ENCODE data around the gene DEFB132.

- TF ChIP-seq RFX5 (IDR thresholded peaks at IDR 0.05; ENCODE audit: low read depth, low read length) (no peak), CTCF (conservative IDR thresholded peaks at IDR 0.05; ENCODE audit: low read depth, low read length) (no peak), SMC3 (IDR thresholded peaks at IDR 0.05; ENCODE audit: low read depth, low read length) (no peak), RCOR1 (IDR thresholded peaks at IDR 0.05; ENCODE audit: insufficient replicate concordance, low read length) (no peak), MXI1 (IDR thresholded peaks at IDR 0.05; ENCODE audit: borderline replicate concordance, low read depth, low read length) (no peak), CHD1 (IDR thresholded peaks at IDR 0.05; ENCODE audit: low read depth, low read length) (no peak), POLR2A (IDR thresholded peaks at IDR 0.05; ENCODE audit: low read depth, low read length) (no peak), RAD21 (IDR thresholded peaks at IDR 0.05; ENCODE audit: low read length) (no peak), CEBPB (IDR thresholded peaks at IDR 0.05; ENCODE audit: low read depth, low read length) (no peak), MAZ (IDR thresholded peaks at IDR 0.05; ENCODE audit: borderline replicate concordance, low read depth, low read length) (no peak), FOS (IDR thresholded peaks at IDR 0.05; ENCODE audit: low read depth, low read length) (no peak), ELK1 (IDR thresholded peaks at IDR 0.05; ENCODE audit: borderline replicate concordance, low read depth, low read length) (no peak), MAFK (IDR thresholded peaks at IDR 0.05; ENCODE audit: low read depth, low read length) (no peak)
These were observed 14.0 kb downstream of the DEFB132 start for GRCh38 chr20:271528-271927.
